Stomach (tissue), 4 donors: Measurements from ENCODE around the gene TMEM37.

Experiments used
- CTCF ChIP-seq, 7 experiments: fragments of 450-650 bp in 4 of 7; fragments of 200-600 bp in 3 of 7; sonication (generic) in 3 of 7; IDR thresholded peaks; one replicate each; pipeline ENCODE4 v1.5.1; 2016 to 2019; ENCODE audit warnings: antibody characterized with exemption in 7 of 7, control low read depth in 2 of 7, mild to moderate bottlenecking in 1 of 7
- EP300 ChIP-seq: sonication (generic); formaldehyde crosslinking; IDR thresholded peaks from one replicate; pipeline ENCODE4 v1.6.1; 2017; ENCODE audit warnings: antibody characterized with exemption
- POLR2A ChIP-seq, 4 donors: fragments of 450-650 bp; IDR thresholded peaks; one replicate each; pipeline ENCODE4 v1.6.1; 2016; ENCODE audit warnings: antibody characterized with exemption in 4 of 4, control low read depth in 2 of 4, mild to moderate bottlenecking in 1 of 4, moderate library complexity in 1 of 4
- POLR2AphosphoS5 ChIP-seq, 3 donors: sonication (generic); formaldehyde crosslinking; IDR thresholded peaks; one replicate each; pipeline ENCODE4 v1.6.1; 2016; ENCODE audit warnings: antibody characterized with exemption in 3 of 3

GRCh38 chr2:119433636-119434327 is 2.1 kb downstream of the TMEM37 start:
- no peak for TF ChIP-seq CTCF (IDR thresholded peaks at IDR 0.05)
- TF ChIP-seq POLR2AphosphoS5 (IDR thresholded peaks at IDR 0.05) = peak in 1 of 3 donors; percentile 19
- no peak for TF ChIP-seq POLR2A (IDR thresholded peaks at IDR 0.05)
- no peak for TF ChIP-seq EP300
